T1000 (cell line): ENCODE results near the gene EXT2.

Experiments
- DNase-seq: peaks from one replicate; lab custom pipeline; 2025; ENCODE audit warnings: mixed read lengths; lab: John Stamatoyannopoulos, UW

Gene EXT2

DNA sequence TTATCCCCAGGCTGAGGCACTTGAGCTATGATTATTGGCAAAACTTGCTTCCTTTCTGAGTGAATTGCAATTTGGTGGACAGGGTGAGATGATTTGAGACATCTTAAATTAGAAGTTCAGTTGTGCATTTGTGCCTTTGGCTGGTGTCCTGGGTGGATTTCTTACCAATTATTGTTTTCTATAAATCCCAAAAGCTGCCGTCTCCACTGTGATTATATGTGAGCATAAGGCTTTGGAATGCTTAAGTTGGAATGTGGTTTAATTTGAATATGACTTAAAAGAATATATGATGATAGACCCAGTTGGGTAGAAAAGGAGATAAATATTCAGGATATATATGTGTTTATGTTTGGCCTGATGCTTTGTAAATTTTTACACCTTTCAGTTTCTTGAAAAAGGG lies 70.0 kb downstream of the EXT2 start:
- no peak for DNase-seq

DNA sequence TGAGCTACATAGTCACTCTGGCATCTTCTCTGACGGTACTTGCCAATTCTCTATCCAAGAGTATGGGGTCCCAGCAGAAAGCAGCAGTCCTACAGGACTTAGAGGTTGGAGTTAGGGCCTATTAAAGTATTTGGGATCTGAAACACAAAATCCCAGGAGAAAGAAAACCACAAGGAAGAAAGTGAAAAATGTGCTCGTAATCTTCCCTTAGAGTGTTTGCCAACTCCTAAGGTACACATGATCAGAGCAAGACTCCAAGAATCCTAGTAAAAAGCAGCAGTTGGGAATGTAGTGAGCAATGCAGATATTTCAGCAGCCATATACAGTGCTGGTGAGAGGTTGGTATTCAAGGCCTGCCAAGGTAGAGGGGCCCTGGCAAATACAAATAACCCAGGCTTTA lies 71.6 kb downstream of the EXT2 start:
- no peak for DNase-seq

DNA sequence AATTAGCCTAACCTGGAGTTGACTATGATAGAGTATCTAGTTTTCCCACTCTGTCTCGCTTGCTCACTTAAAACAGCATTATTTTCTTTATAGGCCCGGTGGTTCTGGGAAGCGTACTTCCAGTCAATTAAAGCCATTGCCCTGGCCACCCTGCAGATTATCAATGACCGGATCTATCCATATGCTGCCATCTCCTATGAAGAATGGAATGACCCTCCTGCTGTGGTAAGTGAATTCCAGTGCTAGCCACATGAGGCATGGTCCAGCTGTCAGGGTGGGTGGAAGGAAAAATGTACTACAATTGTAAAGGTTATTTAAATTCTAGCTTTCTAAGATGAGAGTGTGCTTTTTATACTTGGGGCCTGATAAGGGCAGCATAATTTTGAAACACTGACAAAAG lies 76.0 kb downstream of the EXT2 start:
- no peak for DNase-seq

GRCh38 chr11:44172966-44173365 lies 77.5 kb downstream of the EXT2 start:
- DNase-seq = no peak

DNA sequence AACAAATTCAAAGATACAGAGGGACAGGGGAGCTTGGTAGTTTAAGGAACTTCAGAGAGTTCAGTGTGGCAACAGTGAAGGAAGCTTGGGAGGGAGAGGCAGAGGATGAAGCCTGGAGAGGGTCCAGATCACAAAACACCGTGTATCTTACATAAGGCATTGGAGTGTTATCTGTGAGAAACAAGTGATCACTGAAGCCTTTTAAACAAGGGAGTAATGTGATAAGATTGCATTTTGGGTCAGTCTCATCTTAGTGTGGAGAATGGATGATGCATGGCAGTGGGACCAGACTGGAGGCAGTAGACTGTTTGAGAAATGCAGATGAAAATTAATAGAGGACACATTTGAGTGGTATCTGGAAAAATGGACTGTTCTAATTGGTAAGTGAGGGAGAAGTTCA lies 79.4 kb downstream of the EXT2 start:
- DNase-seq = no peak

DNA sequence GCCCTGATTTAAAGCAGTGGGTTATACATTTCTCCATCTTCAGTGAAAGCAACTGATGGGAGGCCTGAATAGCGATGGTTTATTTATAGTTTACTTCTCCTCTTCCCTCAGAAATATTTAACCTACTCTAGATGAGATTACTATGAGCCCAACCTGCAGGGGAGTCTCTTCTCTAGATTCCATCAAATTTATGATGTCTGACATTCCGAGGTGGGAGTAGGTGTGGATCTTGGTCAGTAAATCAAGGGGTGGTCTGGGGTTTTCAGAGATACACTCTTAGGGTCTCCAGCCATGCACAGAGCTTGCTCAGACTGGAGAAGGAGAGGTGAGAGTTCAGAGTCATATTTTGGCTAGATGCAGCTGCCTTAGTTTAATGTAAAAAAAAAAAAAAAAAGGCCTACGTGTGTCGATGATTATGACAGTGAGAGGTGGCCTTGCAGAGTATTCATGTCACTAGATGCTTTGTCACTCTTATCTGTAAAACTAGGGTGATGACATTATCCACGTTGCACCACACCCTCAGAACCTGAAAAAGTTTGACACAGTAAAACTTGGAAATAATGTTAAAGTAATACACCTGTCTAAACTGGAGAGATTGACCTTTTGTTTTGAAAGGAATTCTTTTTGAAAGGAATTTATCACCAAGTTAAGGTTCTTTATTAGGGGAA lies 81.2 kb downstream of the EXT2 start:
- DNase-seq = no peak

DNA sequence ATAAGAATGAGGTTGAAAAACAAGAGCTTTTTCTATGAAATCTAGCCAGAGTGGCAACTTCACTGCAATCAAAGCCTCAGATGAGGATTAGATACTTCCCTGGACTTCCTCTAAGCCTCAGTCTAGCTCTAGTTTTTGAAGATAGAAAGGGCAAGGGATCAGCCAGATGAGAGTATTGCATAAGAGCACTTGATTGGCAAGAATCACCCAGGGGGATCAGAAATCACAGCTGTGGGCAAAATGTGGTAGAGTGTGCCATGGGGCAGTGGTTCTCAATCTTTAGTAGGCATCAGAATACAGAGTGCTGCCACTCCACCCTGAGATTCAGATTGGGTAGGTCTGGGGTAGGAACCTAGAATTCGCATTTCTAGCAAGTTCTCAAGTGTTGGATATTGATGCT lies 82.4 kb downstream of the EXT2 start:
- DNase-seq = no peak

GRCh38 chr11:44178381-44178780 lies 82.9 kb downstream of the EXT2 start:
- DNase-seq = no peak

- no peak for DNase-seq
Measured at GRCh38 chr11:44179173-44179572, 83.7 kb downstream of the EXT2 start.

DNA sequence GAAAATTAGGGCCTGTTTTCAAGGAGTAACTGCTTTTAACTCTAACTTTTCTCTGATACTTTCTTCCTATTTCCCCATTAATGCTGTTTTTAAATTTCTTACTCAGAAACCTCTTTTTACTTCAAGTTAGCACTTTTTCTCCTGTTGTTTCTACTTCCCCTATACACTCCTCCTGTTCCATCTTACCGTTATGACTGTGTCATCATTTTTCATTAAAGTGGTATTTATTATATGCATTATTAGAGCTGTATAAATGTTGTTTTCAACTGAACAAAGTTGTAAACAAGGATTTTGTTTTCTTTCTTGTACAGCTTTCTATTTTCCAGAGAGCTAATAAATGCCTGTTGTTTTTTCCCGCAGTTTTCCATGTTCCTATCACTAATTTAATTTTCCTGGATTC lies 84.6 kb downstream of the EXT2 start:
- no peak for DNase-seq

GRCh38 chr11:44185522-44185921 lies 90.0 kb downstream of the EXT2 start:
- DNase-seq = no peak

GRCh38 chr11:44186321-44186930 lies 90.9 kb downstream of the EXT2 start:
- no peak for DNase-seq

DNA sequence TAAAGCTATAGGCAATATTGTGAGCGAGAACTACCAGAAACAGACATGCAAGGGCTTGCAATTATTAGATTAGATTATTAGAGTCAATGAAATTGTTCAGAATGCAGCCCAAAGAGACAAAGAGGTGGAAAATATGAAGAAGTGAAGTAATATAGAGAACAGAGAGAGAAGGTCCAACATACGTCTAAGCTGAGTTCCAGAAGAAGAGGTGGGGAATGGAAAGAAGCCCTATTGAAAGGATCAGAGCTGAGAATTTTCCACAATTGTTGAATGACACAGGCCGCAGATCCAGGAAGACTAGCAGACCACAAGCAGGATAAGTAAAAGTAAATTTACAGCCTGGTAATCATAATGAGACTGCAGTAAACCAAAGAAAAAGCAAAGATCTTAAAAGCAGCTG lies 93.2 kb downstream of the EXT2 start:
- DNase-seq = no peak

GRCh38 chr11:44189986-44190882 lies 94.8 kb downstream of the EXT2 start:
- DNase-seq = no peak

DNA sequence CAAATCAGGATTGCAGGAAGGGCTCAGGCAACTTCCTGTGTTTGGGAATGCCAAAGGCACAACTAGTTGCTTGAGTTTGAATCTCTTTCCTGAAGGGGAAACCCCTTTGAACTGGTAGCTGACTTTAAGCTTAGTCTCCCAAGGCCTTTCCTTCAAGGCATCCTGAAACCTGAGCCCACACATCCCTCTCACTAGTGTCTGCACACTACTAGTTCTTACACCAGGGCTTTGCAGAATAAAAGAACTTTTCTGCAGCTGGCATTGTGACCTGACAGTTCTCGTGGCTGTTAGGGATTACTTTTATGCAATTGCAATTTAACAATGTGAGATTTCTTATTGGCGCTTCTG lies 95.4 kb downstream of the EXT2 start:
- no peak for DNase-seq

DNA sequence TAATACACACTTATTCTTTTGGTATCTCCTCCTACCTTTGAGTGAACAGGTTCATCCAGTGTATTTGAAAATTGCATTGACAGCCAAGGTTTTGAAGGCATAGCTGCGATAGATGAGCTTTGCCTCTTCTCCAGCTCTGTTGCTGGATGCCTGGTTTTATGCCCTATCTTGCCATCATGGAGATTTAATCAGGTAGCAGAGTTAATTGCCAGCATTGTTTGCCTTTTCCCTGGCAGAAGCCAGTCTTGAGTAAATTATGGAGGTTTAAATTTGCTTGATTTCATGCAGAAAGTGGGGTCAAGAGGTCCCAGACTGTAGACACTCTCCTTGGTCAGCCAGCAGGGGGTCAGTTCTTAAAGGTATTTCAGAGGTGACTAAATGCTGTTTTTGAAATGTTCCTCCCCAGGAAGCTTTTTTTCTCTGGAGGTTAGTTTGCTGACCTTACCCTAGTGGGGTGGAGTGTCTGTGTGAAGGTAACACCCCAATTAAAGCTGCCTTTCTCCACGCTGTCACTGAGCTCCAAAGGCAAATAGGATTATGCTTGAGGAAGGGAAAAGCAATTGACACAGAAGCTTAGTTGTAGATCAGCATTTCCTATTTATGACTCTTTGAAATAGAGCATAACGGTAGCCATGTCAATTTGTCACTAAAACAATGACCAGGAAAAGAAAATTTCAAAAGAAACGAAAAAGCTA lies 96.0 kb downstream of the EXT2 start:
- DNase-seq = no peak

DNA sequence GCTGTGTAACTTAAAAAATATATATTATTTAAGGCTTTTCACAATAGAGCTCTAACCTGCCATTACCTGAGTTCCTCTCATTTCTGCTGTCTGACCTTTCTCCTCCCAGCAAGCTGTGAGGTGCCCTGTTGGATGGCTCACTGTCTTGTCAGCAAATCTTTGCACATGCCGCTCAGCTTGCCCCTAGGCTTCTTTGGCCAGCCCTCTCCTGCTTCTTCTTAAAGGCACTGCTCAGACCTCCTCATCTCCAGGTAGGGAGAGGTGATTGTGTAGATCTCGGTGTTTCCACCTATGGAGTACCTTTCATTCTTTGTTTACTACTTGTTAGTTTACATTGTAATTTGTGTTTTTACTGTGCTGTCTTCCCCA lies 96.5 kb downstream of the EXT2 start:
- no peak for DNase-seq

GRCh38 chr11:44192462-44193100 lies 97.1 kb downstream of the EXT2 start:
- DNase-seq = no peak

- DNase-seq = no peak
Measured at GRCh38 chr11:44193856-44194255, 98.4 kb downstream of the EXT2 start.

DNA sequence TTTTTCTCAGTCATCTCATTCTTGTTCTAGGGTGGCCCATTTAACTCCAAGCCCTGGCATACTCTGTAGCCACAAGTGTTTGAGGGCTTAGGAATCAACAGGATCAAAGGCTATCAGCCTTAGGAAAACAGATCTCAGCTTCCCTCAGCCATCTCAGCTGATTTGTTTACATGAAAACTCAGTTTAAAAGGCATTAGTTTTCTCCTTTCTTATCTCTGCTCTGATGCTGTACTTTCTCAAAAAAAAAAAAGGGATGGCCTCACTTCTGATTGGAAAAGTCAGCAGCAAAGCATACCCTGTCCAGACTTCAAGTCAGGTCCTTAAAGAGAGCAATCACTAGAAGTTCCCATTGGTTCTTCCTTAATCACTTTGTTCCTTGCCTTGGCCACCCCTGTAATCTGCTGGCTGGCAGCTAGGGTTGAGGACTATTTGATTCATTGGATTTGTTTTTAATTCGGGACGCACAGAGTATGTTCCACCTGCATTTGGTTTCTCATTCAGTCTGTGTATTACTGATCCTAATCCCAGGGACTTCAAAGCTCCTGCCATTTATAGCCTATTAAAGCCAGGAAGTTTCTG lies 102.8 kb downstream of the EXT2 start:
- DNase-seq = no peak

- no peak for DNase-seq
Measured at GRCh38 chr11:44199298-44199697, 103.8 kb downstream of the EXT2 start.

DNA sequence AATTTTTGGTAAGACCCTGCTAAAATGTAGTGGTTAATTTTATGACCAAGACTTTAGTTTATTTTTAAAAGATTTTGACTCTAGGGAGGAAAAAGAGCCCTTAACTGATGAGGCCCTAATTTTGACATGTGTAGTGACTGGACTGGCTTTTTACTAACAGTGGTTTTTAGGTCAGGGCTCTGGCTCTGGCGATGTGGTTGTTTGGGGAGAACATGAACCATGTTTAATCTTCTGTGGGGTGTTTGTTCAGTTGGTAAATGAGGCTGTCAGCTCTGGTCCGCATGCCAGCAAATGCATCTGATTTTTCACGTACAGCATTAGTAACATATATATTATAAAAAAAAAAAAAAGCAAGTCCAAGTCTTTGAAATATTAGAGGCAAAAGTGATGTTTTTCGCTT lies 104.3 kb downstream of the EXT2 start:
- no peak for DNase-seq
